ENCODE data around the gene IL1R2. TPM values are rescaled to one million over a fixed set of nuclear protein-coding genes. Genes with fewer than 3 reads are reported as not detected.

The IL1R2 gene
- total and polyA plus RNA-seq, 4 donors: 7.3 to 902 (median 64.1) TPM

- Histone ChIP-seq H3K9ac (ENCODE audit: insufficient read depth in 1 of 2, low read length in 2 of 2) (no peak overlapping the region), H3K9me3 (ENCODE audit: control insufficient read depth in 4 of 4, insufficient read depth in 3 of 4, low read length in 3 of 4) (no peaks in the 10 kb centered on the region), H3K4me1 (ENCODE audit: control insufficient read depth in 5 of 5, insufficient read depth in 5 of 5, low read length in 5 of 5) (peaks cover 0 to 1% (median 0%) of the 10 kb centered on the region in 5 donors), H3K27ac (ENCODE audit: low read depth in 1 of 2, low read length in 1 of 2) (no peak overlapping the region), H3K4me3 (no peak overlapping the region), H3K36me3 (ENCODE audit: control insufficient read depth in 4 of 4, insufficient read depth in 4 of 4, low read length in 4 of 4) (no peaks in the 10 kb centered on the region), H3K27me3 (ENCODE audit: control insufficient read depth in 3 of 3, insufficient read depth in 3 of 3, low read length in 2 of 3) (no peaks in the 10 kb centered on the region)
- 92 to 97% methylated on average over 7 of the region's 7 CpGs for WGBS, 2 donors
- no peak for ATAC-seq (ENCODE audit: insufficient read depth, low FRiP score)
- TF ChIP-seq CTCF (IDR thresholded peaks at IDR 0.05; ENCODE audit: control extremely low read depth, extremely low read depth): no peak
- no peak for DNase-seq
Observed at GRCh38 chr2:101980368-101980767, 11.4 kb upstream of the IL1R2 start.

DNA sequence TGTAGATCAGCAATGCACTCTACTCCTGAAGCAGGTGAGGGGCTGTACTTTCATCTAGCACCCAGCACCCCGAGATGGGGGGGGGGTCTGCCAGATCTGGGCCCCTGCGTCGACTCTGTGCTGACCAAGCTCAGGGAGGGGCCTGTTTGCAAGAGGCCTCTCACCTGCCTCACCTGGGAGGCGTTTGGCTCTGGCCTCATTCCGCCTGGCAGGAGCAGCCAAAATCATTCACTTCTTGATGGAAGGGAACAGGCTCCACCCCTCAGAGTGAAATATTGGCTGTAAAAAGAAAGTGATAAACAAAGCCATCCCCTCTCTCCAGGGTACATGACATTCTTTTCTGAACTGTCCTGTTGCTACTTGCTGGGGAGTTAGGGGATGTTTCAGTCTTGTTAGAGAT lies 10.7 kb upstream of the IL1R2 start:
- no peak for TF ChIP-seq CTCF (IDR thresholded peaks at IDR 0.05; ENCODE audit: control extremely low read depth, extremely low read depth)
- Histone ChIP-seq H3K9ac (ENCODE audit: insufficient read depth in 1 of 2, low read length in 2 of 2) (no peak overlapping the region), H3K4me1 (ENCODE audit: control insufficient read depth in 5 of 5, insufficient read depth in 5 of 5, low read length in 5 of 5) (no peaks in the 10 kb centered on the region), H3K4me3 (no peak overlapping the region), H3K27me3 (ENCODE audit: control insufficient read depth in 3 of 3, insufficient read depth in 3 of 3, low read length in 2 of 3) (no peaks in the 10 kb centered on the region), H3K27ac (ENCODE audit: low read depth in 1 of 2, low read length in 1 of 2) (no peak overlapping the region), H3K36me3 (ENCODE audit: control insufficient read depth in 4 of 4, insufficient read depth in 4 of 4, low read length in 4 of 4) (no peaks in the 10 kb centered on the region), H3K9me3 (ENCODE audit: control insufficient read depth in 4 of 4, insufficient read depth in 3 of 4, low read length in 3 of 4) (no peaks in the 10 kb centered on the region)
- no peak for DNase-seq
- ATAC-seq (ENCODE audit: insufficient read depth, low FRiP score): no peak
- 79 to 91% methylated on average over 5 of the region's 5 CpGs for WGBS, 2 donors

- Histone ChIP-seq H3K9ac (ENCODE audit: insufficient read depth in 1 of 2, low read length in 2 of 2) (no peak overlapping the region), H3K27me3 (ENCODE audit: control insufficient read depth in 3 of 3, insufficient read depth in 3 of 3, low read length in 2 of 3) (no peaks in the 10 kb centered on the region), H3K9me3 (ENCODE audit: control insufficient read depth in 4 of 4, insufficient read depth in 3 of 4, low read length in 3 of 4) (no peaks in the 10 kb centered on the region), H3K36me3 (ENCODE audit: control insufficient read depth in 4 of 4, insufficient read depth in 4 of 4, low read length in 4 of 4) (no peaks in the 10 kb centered on the region), H3K4me3 (no peak overlapping the region), H3K27ac (ENCODE audit: low read depth in 1 of 2, low read length in 1 of 2) (no peak overlapping the region), H3K4me1 (ENCODE audit: control insufficient read depth in 5 of 5, insufficient read depth in 5 of 5, low read length in 5 of 5) (no peaks in the 10 kb centered on the region)
- TF ChIP-seq CTCF (IDR thresholded peaks at IDR 0.05; ENCODE audit: control extremely low read depth, extremely low read depth): no peak
- no peak for DNase-seq
- ATAC-seq (ENCODE audit: insufficient read depth, low FRiP score): no peak
- 67 to 79% methylated on average over 4 of the region's 4 CpGs for WGBS, 2 donors
Observed at GRCh38 chr2:101981504-101981903, 10.3 kb upstream of the IL1R2 start.

DNA sequence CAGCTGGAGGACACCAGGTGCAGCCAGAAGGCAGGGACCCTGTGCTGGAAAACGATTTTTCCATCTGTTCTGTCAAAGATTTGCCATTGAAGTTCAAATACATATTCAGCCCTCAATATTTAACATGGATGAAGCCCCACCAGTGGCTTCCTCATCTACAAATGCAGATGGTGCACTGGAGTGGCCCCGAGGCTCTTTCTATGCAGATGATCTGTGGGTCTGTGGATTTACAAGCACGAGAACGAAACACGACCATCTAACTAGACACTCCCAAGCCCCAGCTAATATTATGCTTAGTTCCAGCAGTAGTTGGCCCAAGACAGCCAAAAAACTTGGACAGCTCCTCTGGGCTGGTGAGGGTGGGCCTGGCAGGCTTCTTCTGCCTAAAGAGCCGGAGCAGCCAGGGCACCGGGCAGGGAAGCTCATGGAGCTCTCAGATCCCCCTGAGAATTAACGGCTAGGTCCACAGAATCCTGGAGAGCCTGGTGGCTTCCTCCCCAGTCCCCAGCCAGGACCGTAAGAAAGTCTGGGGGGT lies 9.2 kb upstream of the IL1R2 start:
- Histone ChIP-seq H3K4me3 (no peak overlapping the region), H3K4me1 (ENCODE audit: control insufficient read depth in 5 of 5, insufficient read depth in 5 of 5, low read length in 5 of 5) (no peaks in the 10 kb centered on the region), H3K9me3 (ENCODE audit: control insufficient read depth in 4 of 4, insufficient read depth in 3 of 4, low read length in 3 of 4) (no peaks in the 10 kb centered on the region), H3K27ac (ENCODE audit: low read depth in 1 of 2, low read length in 1 of 2) (no peak overlapping the region), H3K36me3 (ENCODE audit: control insufficient read depth in 4 of 4, insufficient read depth in 4 of 4, low read length in 4 of 4) (no peaks in the 10 kb centered on the region), H3K27me3 (ENCODE audit: control insufficient read depth in 3 of 3, insufficient read depth in 3 of 3, low read length in 2 of 3) (no peaks in the 10 kb centered on the region), H3K9ac (ENCODE audit: insufficient read depth in 1 of 2, low read length in 2 of 2) (no peak overlapping the region)
- no peak for ATAC-seq (ENCODE audit: insufficient read depth, low FRiP score)
- WGBS, 2 donors: 91 to 92% methylated on average over 9 of the region's 9 CpGs
- TF ChIP-seq CTCF (IDR thresholded peaks at IDR 0.05; ENCODE audit: control extremely low read depth, extremely low read depth): no peak
- no peak for DNase-seq
